Body of pancreas (tissue), 4 donors: ENCODE measurements around the gene CNTLN.
"Not testable (repeated sequence)": the region's sequence is repeated elsewhere in the genome, so short reads cannot be mapped to it uniquely, and the experiment has no call there.

Source experiments
- CTCF ChIP-seq, 7 experiments: fragments of 450-650 bp in 4 of 7; fragments of 200-600 bp in 3 of 7; sonication (generic) in 3 of 7; IDR thresholded peaks; one replicate each; pipeline ENCODE4 v1.5.1; 2016 to 2019; ENCODE audit warnings: antibody characterized with exemption in 7 of 7
- POLR2A ChIP-seq, 3 donors: fragments of 450-650 bp; IDR thresholded peaks; one replicate each; pipeline ENCODE4 v1.6.1; 2016; ENCODE audit warnings: antibody characterized with exemption in 3 of 3, mild to moderate bottlenecking in 2 of 3

- TF ChIP-seq CTCF, POLR2A (IDR thresholded peaks at IDR 0.05): not testable (repeated sequence)
These were observed 42.7 kb downstream of the CNTLN start for GRCh38 chr9:17177496-17177895.
